IMR-90 (cell line): ENCODE measurements around the gene ARL14EPL. TPM values are rescaled to one million over a fixed set of nuclear protein-coding genes. Genes with fewer than 3 reads are reported as not detected.

Experiments
- ATAC-seq: fragments of 200-7000 bp; cut with Tn5 transposase; 2 replicates; pipeline ENCODE4 v1.9.1; 2020; ENCODE audit warnings: low read depth, mild to moderate bottlenecking, moderate library complexity
- BruUV-seq: library from RNA; stranded (reverse); fragments of 400-500 nt; replicated peaks from 2 replicates; lab custom pipeline; 2021; lab: Mats Ljungman, UMichigan
- CTCF ChIA-PET: fragments of 300-600 bp; formaldehyde crosslinking; extraction: SDS; loops from one replicate; lab custom pipeline; 2021; ENCODE audit warnings: antibody characterized with exemption; lab: Yijun Ruan, JAX
- POLR2A ChIA-PET: fragments of 300-600 bp; sonication (Branson Sonifier 250); formaldehyde crosslinking; loops from one replicate; lab custom pipeline; 2022; ENCODE audit warnings: antibody characterized with exemption; ENCODE audit not compliant: unreplicated experiment; lab: Charles Lee
- DNase-seq: peaks from one replicate; pipeline ENCODE4 v3.0.0; 2013
- H2AFZ ChIP-seq: replicated peaks from 2 replicates; pipeline ENCODE3; 2013; ENCODE audit warnings: low read length, mild to moderate bottlenecking; ENCODE audit not compliant: poor library complexity
- H2AK5ac ChIP-seq: 2 replicates; pipeline ENCODE4 v1.6.1; 2013; ENCODE audit warnings: low read depth, low read length, inconsistent platforms
- H2AK9ac ChIP-seq: replicated peaks from 2 replicates; pipeline ENCODE3; 2013; ENCODE audit warnings: mild to moderate bottlenecking, low read depth, low read length, moderate library complexity; ENCODE audit not compliant: poor library complexity
- H2BK120ac ChIP-seq: 2 replicates; pipeline ENCODE4 v1.6.1; 2013; ENCODE audit warnings: low read depth, low read length, inconsistent platforms
- H2BK15ac ChIP-seq: 3 replicates; pipeline ENCODE4 v1.6.1; 2013; ENCODE audit warnings: low read depth, low read length, inconsistent platforms
- H2BK20ac ChIP-seq: 2 replicates; pipeline ENCODE4 v1.6.1; 2013; ENCODE audit warnings: low read depth, mild to moderate bottlenecking, inconsistent platforms, low read length, moderate library complexity
- H2BK5ac ChIP-seq: 2 replicates; pipeline ENCODE4 v1.6.1; 2013; ENCODE audit warnings: mild to moderate bottlenecking, low read depth, low read length, inconsistent platforms; ENCODE audit not compliant: poor library complexity, severe bottlenecking
- H3K14ac ChIP-seq: replicated peaks from 2 replicates; pipeline ENCODE4 v1.6.1; 2013; ENCODE audit warnings: low read depth, low read length, inconsistent platforms
- H3K18ac ChIP-seq: 2 replicates; pipeline ENCODE4 v1.6.1; 2013; ENCODE audit warnings: low read depth, low read length, control low read depth
- H3K23ac ChIP-seq: 2 replicates; pipeline ENCODE4 v1.6.1; 2013; ENCODE audit warnings: low read depth, low read length, inconsistent platforms
- H3K27ac ChIP-seq: 2 replicates; pipeline ENCODE4 v1.5.1; 2013; ENCODE audit warnings: mild to moderate bottlenecking, control low read depth, low read length; ENCODE audit not compliant: insufficient read depth
- H3K27me3 ChIP-seq: 2 replicates; pipeline ENCODE4 v1.6.1; 2013; ENCODE audit warnings: low read length; ENCODE audit not compliant: control insufficient read depth, insufficient read depth
- H3K36me3 ChIP-seq: 2 replicates; pipeline ENCODE4 v1.6.1; 2013; ENCODE audit warnings: low read length, mixed read lengths; ENCODE audit not compliant: control insufficient read depth, insufficient read depth
- H3K4ac ChIP-seq: 2 replicates; pipeline ENCODE4 v1.6.1; 2013; ENCODE audit warnings: low read depth, low read length, inconsistent platforms
- H3K4me1 ChIP-seq: 2 replicates; pipeline ENCODE4 v1.6.1; 2013; ENCODE audit warnings: low read length, mixed read lengths; ENCODE audit not compliant: control insufficient read depth, insufficient read depth
- H3K4me2 ChIP-seq: 2 replicates; pipeline ENCODE4 v1.6.1; 2013; ENCODE audit warnings: low read depth, mild to moderate bottlenecking, control low read depth, low read length, moderate library complexity
- H3K4me3 ChIP-seq: 2 replicates; pipeline ENCODE4 v1.5.1; 2013; ENCODE audit warnings: low read depth, mild to moderate bottlenecking, control low read depth, low read length, moderate library complexity; ENCODE audit not compliant: insufficient read depth
- H3K56ac ChIP-seq: 2 replicates; pipeline ENCODE4 v1.6.1; 2013; ENCODE audit warnings: low read length, inconsistent platforms; ENCODE audit not compliant: insufficient read depth; ENCODE audit errors: extremely low read depth
- H3K79me1 ChIP-seq, 2 experiments: 2 replicates each; pipeline ENCODE4 v1.6.1; 2013; ENCODE audit warnings: low read length in 2 of 2, inconsistent platforms in 1 of 2, low read depth in 1 of 2
- H3K9ac ChIP-seq: 2 replicates; pipeline ENCODE4 v1.6.1; 2013; ENCODE audit warnings: low read depth, low read length, control low read depth
- H3K9me1 ChIP-seq: 2 replicates; pipeline ENCODE4 v1.6.1; 2013; ENCODE audit warnings: low read length, inconsistent platforms; ENCODE audit not compliant: insufficient read depth
- H3K9me3 ChIP-seq: 2 replicates; pipeline ENCODE4 v1.6.1; 2013; ENCODE audit warnings: low read length; ENCODE audit not compliant: control insufficient read depth, insufficient read depth
- H4K20me1 ChIP-seq: 2 replicates; pipeline ENCODE4 v1.6.1; 2013; ENCODE audit warnings: low read length, inconsistent platforms; ENCODE audit not compliant: insufficient read depth
- H4K5ac ChIP-seq: 2 replicates; pipeline ENCODE4 v1.6.1; 2013; ENCODE audit warnings: mild to moderate bottlenecking, low read depth, low read length, control low read depth
- H4K8ac ChIP-seq, 2 experiments: 2 replicates each; pipeline ENCODE4 v1.6.1; 2013; ENCODE audit warnings: low read depth in 2 of 2, low read length in 2 of 2, control low read depth in 1 of 2, inconsistent platforms in 1 of 2
- H4K91ac ChIP-seq: 2 replicates; pipeline ENCODE4 v1.6.1; 2013; ENCODE audit warnings: low read depth, low read length, inconsistent platforms; ENCODE audit not compliant: insufficient read depth
- BHLHE40 ChIP-seq: fragments of 150-350 bp; IDR thresholded peaks from 2 replicates; pipeline ENCODE4 v1.6.1; 2016; ENCODE audit warnings: mild to moderate bottlenecking, low read depth, low read length
- MAFK ChIP-seq: IDR thresholded peaks from 2 replicates; pipeline ENCODE4 v1.6.1; 2012; ENCODE audit warnings: low read depth, low read length, improper control_type of control experiment
- WGBS, 2 experiments: methylation state at CpG; one replicate each; pipeline versions ENCODE4 v1.1.5 to v1.1.7; 2013; ENCODE audit warnings: missing lambda C conversion rate in 2 of 2; ENCODE audit not compliant: insufficient read length in 1 of 2; ENCODE audit errors: extremely low coverage in 2 of 2; 5-methylcytosine and 5-hydroxymethylcytosine counted together
- dilution Hi-C: fragments of 300-500 bp; cut with HindIII; formaldehyde crosslinking; loops from one replicate; pipeline ENCODE4 v1.14.3; 2018; ENCODE audit warnings: low sequenced_read_pairs; ENCODE audit not compliant: unreplicated experiment
- in situ Hi-C: fragments of 300-500 bp; cut with MboI; formaldehyde crosslinking; loops from 3 replicates; pipeline ENCODE4 v1.14.3; 2019; ENCODE audit warnings: low sequenced_read_pairs, inconsistent platforms, mixed read lengths
- intact Hi-C: fragments of 100-400 bp; cut with micrococcal nuclease; formaldehyde crosslinking; loops from 2 replicates; pipeline ENCODE4 v1.10.0; 2022
- polyA plus RNA-seq, 3 experiments: library from polyadenylated mRNA; depleted of rRNA; stranded (reverse); fragments of >200 nt; gene quantifications; 2 replicates each; pipeline ENCODE4 v1.2.3, GENCODE V29; 2012; ENCODE audit warnings: low replicate concordance in 1 of 3
- total RNA-seq: library from RNA; depleted of rRNA; stranded (reverse); fragments of >200 nt; gene quantifications from 2 replicates; pipeline ENCODE4 v1.2.3, GENCODE V29; 2012
- TF ChIP-seq, protein P1 (sequence below): fragments of 150-350 bp; IDR thresholded peaks from 2 replicates; pipeline ENCODE4 v1.6.1; 2016; ENCODE audit warnings: low read depth, mild to moderate bottlenecking, low read length, moderate library complexity, borderline replicate concordance

The ARL14EPL gene
- total and polyA plus RNA-seq, 2 of the 4 experiments (the other 2 are of a cell fraction): not detected

DNA sequence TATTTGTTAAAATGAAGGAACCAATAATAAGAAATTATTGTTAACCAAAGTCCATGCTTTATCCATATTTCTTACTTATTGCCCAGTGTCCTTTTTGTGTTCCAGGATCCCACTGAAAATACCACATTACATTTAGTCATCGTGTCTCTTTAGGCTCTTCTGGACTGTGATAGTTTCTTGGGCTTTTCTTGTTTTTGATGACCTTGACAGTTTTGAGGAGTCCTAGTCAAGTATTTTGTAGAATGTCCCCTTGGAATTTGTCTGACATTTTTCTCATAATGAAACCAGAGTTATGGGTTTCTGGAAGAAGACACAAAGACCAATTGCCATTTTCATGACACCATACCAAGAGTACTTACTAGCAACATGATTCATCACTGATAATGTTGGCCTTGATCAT lies 38.9 kb downstream of the ARL14EPL start:
- H3K23ac ChIP-seq: no peak overlapping the region
- no peak overlapping the region for H3K9ac ChIP-seq
- no peak overlapping the region for H2AK5ac ChIP-seq
- no peaks in the 10 kb centered on the region for H4K20me1 ChIP-seq
- H3K4ac ChIP-seq: no peak overlapping the region
- peaks cover 2% of the 10 kb centered on the region; the same call in 1 of the 2 replicates for H3K27me3 ChIP-seq
- intact Hi-C loops: loop anchor here (10.0 kb wide), 1 partner anchor 766 kb away; no protein-coding TSS in a partner anchor
- H3K4me1 ChIP-seq: no peaks in the 10 kb centered on the region
- H3K4me3 ChIP-seq: no peak overlapping the region
- H3K14ac ChIP-seq: no peak overlapping the region
- H3K9me1 ChIP-seq: no peaks in the 10 kb centered on the region
- H3K56ac ChIP-seq: no peak overlapping the region
- WGBS, 2 experiments: no CpG with 5 or more reads among the region's 1 CpG
- dilution Hi-C loops: no loop called here
- H2BK20ac ChIP-seq: no peak overlapping the region
- no peak overlapping the region for H4K91ac ChIP-seq
- no peaks in the 10 kb centered on the region for H3K9me3 ChIP-seq
- no peak overlapping the region for H3K4me2 ChIP-seq
- H2BK5ac ChIP-seq: no peak overlapping the region
- no peak overlapping the region for H2BK15ac ChIP-seq
- H3K79me1 ChIP-seq: no peaks in the 10 kb centered on the region
- no peaks in the 10 kb centered on the region for H3K36me3 ChIP-seq
- BruUV-seq: no TSS peak
- no peak overlapping the region for H3K18ac ChIP-seq
- H2BK120ac ChIP-seq: no peak overlapping the region
- DNase-seq (no peak), ATAC-seq (no peak)
- POLR2A ChIA-PET: no interaction called here
- H2AFZ ChIP-seq: no peak overlapping the region
- H2AK9ac ChIP-seq: no peak overlapping the region
- CTCF ChIA-PET: no interaction called here
- H4K5ac ChIP-seq: no peak overlapping the region
- TF ChIP-seq MAFK (peak; percentile 72), BHLHE40 (no peak)
- TF ChIP-seq, protein P1, sequence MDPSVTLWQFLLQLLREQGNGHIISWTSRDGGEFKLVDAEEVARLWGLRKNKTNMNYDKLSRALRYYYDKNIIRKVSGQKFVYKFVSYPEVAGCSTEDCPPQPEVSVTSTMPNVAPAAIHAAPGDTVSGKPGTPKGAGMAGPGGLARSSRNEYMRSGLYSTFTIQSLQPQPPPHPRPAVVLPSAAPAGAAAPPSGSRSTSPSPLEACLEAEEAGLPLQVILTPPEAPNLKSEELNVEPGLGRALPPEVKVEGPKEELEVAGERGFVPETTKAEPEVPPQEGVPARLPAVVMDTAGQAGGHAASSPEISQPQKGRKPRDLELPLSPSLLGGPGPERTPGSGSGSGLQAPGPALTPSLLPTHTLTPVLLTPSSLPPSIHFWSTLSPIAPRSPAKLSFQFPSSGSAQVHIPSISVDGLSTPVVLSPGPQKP: no peak
- in situ Hi-C loops: loop anchor here (25.0 kb wide), 1 partner anchor 759 kb away; no protein-coding TSS in a partner anchor
- no peak overlapping the region for H3K27ac ChIP-seq
- H4K8ac ChIP-seq: no peak overlapping the region
